Measurements from ENCODE around the gene PISD.

Gene PISD

GRCh38 chr22:31584804-31585160 is 77.2 kb downstream of the PISD start:
- Histone ChIP-seq H3K4me1 (ENCODE audit: control insufficient read depth, insufficient read depth, low read length) (no peaks in the 10 kb centered on the region), H3K4me3 (ENCODE audit: low read depth, low read length) (no peak overlapping the region), H3K27ac (ENCODE audit: extremely low read depth, low read depth, low read length) (no peak overlapping the region), H3K9me3 (ENCODE audit: control insufficient read depth, insufficient read depth, low read depth, low read length) (no peaks in the 10 kb centered on the region), H3K36me3 (ENCODE audit: control insufficient read depth in 2 of 2, insufficient read depth in 1 of 2, low read length in 2 of 2) (peaks cover 8 to 61% of the 10 kb centered on the region in 2 experiments; a peak in 2 of 3 replicates)
- CTCF ChIA-PET: interaction anchor here (1.0 to 2.7 kb wide), 2 partner anchors 28 to 386 kb away, joined by 3 to 12 read pairs; no protein-coding TSS in a partner anchor
- POLR2A ChIA-PET: interaction anchor here (0.6 kb wide), 1 partner anchor 12 kb away, joined by 4 read pairs; no protein-coding TSS in a partner anchor
- no peak for TF ChIP-seq ZNF112 (tag by site-specific recombination; IDR thresholded peaks at IDR 0.05)

- ChIA-PET POLR2A (interaction anchor here (0.6 kb wide), 1 partner anchor 12 kb away, joined by 4 read pairs; no protein-coding TSS in a partner anchor), CTCF (interaction anchor here (1.0 to 2.7 kb wide), 2 partner anchors 27 to 386 kb away, joined by 3 to 12 read pairs; no protein-coding TSS in a partner anchor)
- H3K4me3 ChIP-seq (ENCODE audit: low read depth, low read length): no peak overlapping the region
- TF ChIP-seq ZBTB48 (tag by site-specific recombination; IDR thresholded peaks at IDR 0.05) (no peak), PBX3 (CRISPR knock-in tag; IDR thresholded peaks at IDR 0.05) (no peak), ZNF837 (tag by site-specific recombination; IDR thresholded peaks at IDR 0.05) (no peak), GLIS2 (tag by site-specific recombination; IDR thresholded peaks at IDR 0.05) (no peak), ZNF626 (tag by site-specific recombination; IDR thresholded peaks at IDR 0.05) (no peak), ZNF623 (tag by site-specific recombination; IDR thresholded peaks at IDR 0.05) (no peak), MZF1 (tag by site-specific recombination; IDR thresholded peaks at IDR 0.05; ENCODE audit: borderline replicate concordance) (no peak), ZNF701 (tag by site-specific recombination; IDR thresholded peaks at IDR 0.05) (no peak), ZNF324 (tag by site-specific recombination; IDR thresholded peaks at IDR 0.05) (no peak), YY2 (tag by site-specific recombination; IDR thresholded peaks at IDR 0.05) (no peak), ZFP41 (tag by site-specific recombination; IDR thresholded peaks at IDR 0.05; ENCODE audit: borderline replicate concordance) (no peak), PRDM10 (tag by site-specific recombination; IDR thresholded peaks at IDR 0.05) (no peak)
- no peaks in the 10 kb centered on the region for H3K4me1 ChIP-seq (ENCODE audit: control insufficient read depth, insufficient read depth, low read length)
- no peaks in the 10 kb centered on the region for H3K9me3 ChIP-seq (ENCODE audit: control insufficient read depth, insufficient read depth, low read depth, low read length)
- peaks cover 6 to 57% of the 10 kb centered on the region in 2 experiments; a peak in 2 of 3 replicates for H3K36me3 ChIP-seq (ENCODE audit: control insufficient read depth in 2 of 2, insufficient read depth in 1 of 2, low read length in 2 of 2)
- no peak overlapping the region for H3K27ac ChIP-seq (ENCODE audit: extremely low read depth, low read depth, low read length)
These were observed 78.0 kb downstream of the PISD start for GRCh38 chr22:31583861-31584485.

- Histone ChIP-seq H3K4me3 (ENCODE audit: low read depth, low read length) (no peak overlapping the region), H3K36me3 (ENCODE audit: control insufficient read depth in 2 of 2, insufficient read depth in 1 of 2, low read length in 2 of 2) (peaks cover 15 to 50% of the 10 kb centered on the region in 2 experiments), H3K4me1 (ENCODE audit: control insufficient read depth, insufficient read depth, low read length) (no peaks in the 10 kb centered on the region), H3K27ac (ENCODE audit: extremely low read depth, low read depth, low read length) (no peak overlapping the region), H3K9me3 (ENCODE audit: control insufficient read depth, insufficient read depth, low read depth, low read length) (no peaks in the 10 kb centered on the region)
- POLR2A ChIA-PET: no interaction called here
- CTCF ChIA-PET: interaction anchor here (0.6 kb wide), 1 partner anchor 19 kb away, joined by 8 read pairs; no protein-coding TSS in a partner anchor
- peak; percentile 48; the same call in 1 of the 2 replicates for TF ChIP-seq ZIC2 (tag by site-specific recombination; IDR thresholded peaks at IDR 0.05)
- no peak for TF ChIP-seq ZNF335 (tag by site-specific recombination; conservative IDR thresholded peaks at IDR 0.05)
These were observed 82.2 kb downstream of the PISD start for GRCh38 chr22:31579835-31580242.
